NCI-H446 treated with DMSO at 0.1 percent for 48 hours (cell line): ENCODE measurements around the gene KAZN.

Experiments used
- DNase-seq: peaks from one replicate; lab custom pipeline; 2025; lab: John Stamatoyannopoulos, UW

The KAZN gene

DNA sequence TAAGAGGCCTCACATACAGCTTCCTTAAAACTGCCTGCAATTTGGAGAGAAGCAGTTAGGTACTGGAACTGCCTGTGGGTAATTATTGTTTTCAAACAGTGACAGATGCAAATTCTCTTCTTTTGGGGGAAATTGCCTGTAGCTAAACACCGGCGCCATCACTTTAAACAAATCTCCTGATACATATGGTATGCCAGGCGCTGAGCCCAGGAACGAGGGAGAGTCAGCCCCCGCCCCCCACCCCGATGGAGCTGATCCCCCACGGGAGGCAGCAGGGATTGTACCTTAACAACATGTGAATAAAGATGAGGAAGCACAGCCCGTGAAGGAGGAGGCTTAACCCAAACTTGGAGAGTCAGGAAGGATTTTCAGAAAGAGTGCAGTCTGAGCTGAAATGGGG is 562.1 kb downstream of the KAZN start:
- DNase-seq: no peak

DNA sequence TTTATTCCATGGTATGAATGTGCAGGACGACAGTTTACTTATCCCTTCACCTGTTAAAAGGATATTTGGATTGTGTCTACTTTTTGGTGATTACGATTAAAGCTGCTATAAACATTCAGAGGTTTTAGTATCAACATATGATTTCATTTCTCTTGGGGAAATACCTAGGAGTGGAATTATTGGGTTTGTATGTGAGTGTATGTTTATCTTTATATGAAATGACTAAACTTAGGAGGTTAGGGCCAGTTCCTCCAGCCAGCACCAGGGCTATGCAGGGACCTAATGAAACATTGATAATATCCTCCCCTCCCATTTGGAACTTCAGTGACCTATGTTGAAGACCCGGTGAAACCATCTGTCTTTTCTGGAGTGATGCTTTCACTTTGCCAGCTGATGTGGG is 568.9 kb downstream of the KAZN start:
- no peak for DNase-seq
